Fibroblast of villous mesenchyme (primary cell): Measurements from ENCODE around the gene LDLR. TPM values are rescaled to one million over a fixed set of nuclear protein-coding genes. Genes with fewer than 3 reads are reported as not detected.
A peak's percentile ranks its signal among the peaks of the same experiment; 100 is the strongest.
"Not testable (repeated sequence)": the region's sequence is repeated elsewhere in the genome, so short reads cannot be mapped to it uniquely, and the experiment has no call there.

Experiments used
- DNase-seq: peaks from one replicate; pipeline ENCODE4 v3.0.0-alpha.2; 2010; ENCODE audit warnings: low read depth
- H3K4me3 ChIP-seq: 2 replicates; pipeline ENCODE4 v1.5.1; 2011; ENCODE audit warnings: low read depth, mild to moderate bottlenecking, low read length
- total RNA-seq: library from RNA; depleted of rRNA; stranded (reverse); fragments of >200 nt; gene quantifications from 2 replicates; pipeline ENCODE4 v1.2.3, GENCODE V29; 2012
- TF ChIP-seq, protein P1 (sequence below): IDR thresholded peaks from 2 replicates; pipeline ENCODE4 v1.5.1; 2012; ENCODE audit warnings: low read depth, mild to moderate bottlenecking, low read length; ENCODE audit not compliant: insufficient read depth

The LDLR gene
- total RNA-seq, 1 donor, result 392 TPM

DNA sequence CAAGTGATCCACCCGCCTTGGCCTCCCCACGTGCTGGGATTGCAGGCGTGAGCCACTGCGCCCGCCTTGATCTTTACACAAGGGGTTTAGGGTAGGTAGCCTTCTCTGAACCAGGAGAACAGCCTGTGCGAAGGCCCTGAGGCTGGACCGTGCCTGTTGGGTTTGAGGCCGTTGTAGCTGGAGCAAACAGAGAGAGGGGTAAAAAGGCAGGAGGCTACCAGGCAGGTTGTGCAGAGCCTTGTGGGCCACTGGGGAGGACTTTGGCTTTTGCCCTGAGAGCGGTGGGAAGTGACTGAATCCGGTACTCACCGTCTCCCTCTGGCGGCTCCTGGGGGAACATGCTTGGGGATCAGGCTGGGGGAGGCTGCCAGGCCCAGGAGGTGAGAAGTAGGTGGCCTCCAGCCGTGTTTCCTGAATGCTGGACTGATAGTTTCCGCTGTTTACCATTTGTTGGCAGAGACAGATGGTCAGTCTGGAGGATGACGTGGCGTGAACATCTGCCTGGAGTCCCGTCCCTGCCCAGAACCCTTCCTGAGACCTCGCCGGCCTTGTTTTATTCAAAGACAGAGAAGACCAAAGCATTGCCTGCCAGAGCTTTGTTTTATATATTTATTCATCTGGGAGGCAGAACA lies 41.7 kb downstream of the LDLR start:
- TF ChIP-seq, protein P1, sequence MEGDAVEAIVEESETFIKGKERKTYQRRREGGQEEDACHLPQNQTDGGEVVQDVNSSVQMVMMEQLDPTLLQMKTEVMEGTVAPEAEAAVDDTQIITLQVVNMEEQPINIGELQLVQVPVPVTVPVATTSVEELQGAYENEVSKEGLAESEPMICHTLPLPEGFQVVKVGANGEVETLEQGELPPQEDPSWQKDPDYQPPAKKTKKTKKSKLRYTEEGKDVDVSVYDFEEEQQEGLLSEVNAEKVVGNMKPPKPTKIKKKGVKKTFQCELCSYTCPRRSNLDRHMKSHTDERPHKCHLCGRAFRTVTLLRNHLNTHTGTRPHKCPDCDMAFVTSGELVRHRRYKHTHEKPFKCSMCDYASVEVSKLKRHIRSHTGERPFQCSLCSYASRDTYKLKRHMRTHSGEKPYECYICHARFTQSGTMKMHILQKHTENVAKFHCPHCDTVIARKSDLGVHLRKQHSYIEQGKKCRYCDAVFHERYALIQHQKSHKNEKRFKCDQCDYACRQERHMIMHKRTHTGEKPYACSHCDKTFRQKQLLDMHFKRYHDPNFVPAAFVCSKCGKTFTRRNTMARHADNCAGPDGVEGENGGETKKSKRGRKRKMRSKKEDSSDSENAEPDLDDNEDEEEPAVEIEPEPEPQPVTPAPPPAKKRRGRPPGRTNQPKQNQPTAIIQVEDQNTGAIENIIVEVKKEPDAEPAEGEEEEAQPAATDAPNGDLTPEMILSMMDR, result peak; percentile 92
- no peak overlapping the region for H3K4me3 ChIP-seq
- peak; percentile 77 for DNase-seq

DNA sequence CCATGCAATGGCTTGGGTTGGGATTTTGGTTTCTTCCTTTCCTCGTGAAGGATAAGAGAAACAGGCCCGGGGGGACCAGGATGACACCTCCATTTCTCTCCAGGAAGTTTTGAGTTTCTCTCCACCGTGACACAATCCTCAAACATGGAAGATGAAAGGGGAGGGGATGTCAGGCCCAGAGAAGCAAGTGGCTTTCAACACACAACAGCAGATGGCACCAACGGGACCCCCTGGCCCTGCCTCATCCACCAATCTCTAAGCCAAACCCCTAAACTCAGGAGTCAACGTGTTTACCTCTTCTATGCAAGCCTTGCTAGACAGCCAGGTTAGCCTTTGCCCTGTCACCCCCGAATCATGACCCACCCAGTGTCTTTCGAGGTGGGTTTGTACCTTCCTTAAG lies 42.2 kb downstream of the LDLR start:
- H3K4me3 ChIP-seq, result no peak overlapping the region
- TF ChIP-seq, protein P1, result no peak
- no peak for DNase-seq

DNA sequence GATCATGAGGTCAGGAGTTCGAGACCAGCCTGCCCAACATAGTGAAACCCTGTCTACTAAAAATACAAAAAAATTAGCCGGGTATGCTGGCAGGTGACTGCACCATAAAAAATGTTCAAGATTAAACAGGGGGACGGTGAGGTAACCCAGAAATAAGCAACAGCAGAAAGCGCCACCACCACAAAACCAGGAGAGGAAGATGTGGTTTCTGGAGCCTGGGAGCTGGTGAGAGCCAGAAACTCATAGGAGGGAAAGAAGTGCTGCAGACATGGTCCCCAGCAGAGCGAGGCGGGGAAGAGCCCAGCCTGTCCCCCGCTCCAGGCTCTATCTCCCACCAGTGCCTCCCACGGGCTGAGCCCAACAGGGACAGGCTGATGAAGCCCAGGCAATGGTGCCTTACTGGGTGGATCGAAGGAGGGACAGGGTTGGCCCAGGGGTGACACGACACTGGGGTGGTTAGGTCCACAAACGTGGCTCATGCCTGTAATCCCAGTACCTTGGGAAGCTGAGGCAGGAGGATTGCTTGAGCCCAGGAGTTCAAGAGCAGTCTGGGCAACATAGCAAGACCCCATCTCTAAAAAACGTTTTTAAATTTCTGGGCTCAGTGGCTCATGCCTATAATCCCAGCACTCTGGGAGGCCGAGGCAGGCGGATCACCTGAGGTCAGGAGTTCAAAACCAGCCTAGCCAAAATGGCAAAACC lies 47.3 kb downstream of the LDLR start:
- TF ChIP-seq, protein P1, result no peak
- no peak overlapping the region for H3K4me3 ChIP-seq
- DNase-seq, result no peak

DNA sequence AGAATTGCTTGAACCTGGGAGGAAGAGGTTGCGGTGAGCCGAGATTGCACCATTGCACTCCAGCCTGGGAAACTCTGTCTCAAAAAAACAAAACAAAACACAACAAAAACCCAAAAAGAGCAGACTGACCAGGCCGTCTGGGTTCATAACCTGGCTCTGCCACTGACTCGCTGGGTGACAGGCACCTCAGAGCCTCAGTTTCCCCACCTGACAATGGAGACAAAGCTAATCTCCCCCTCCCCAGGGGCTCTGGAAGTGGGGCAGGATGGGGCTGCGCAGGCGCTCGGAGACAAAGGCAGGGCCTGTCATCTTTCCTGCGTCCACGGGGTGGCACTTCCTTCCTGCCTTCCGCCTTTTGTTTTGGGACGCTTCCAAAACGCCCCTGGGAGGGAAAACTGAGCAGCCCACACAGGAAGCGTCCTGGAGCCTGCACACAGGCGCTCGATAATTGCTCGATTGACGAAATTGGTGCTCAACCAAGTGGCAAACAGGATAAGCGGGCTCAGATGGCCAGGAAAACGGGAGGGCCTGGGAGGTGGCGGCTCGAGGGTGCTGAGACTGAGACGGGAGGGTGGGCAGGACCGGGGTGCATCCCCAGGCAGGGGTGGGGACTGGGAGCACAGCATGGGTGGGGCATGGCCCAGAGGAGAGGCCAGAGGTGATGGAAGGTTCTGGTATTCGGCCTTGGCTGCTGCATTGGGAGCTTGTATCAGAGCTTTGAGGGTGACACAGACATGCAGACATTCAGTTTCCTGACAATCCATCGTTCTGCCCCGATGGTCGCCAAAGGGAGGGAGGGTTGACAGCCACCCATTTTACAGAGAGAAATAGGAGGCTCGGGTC lies 48.5 kb downstream of the LDLR start:
- peak; percentile 95 for DNase-seq
- peak overlapping the region; percentile 25 for H3K4me3 ChIP-seq
- TF ChIP-seq, protein P1, result peak; percentile 88

DNA sequence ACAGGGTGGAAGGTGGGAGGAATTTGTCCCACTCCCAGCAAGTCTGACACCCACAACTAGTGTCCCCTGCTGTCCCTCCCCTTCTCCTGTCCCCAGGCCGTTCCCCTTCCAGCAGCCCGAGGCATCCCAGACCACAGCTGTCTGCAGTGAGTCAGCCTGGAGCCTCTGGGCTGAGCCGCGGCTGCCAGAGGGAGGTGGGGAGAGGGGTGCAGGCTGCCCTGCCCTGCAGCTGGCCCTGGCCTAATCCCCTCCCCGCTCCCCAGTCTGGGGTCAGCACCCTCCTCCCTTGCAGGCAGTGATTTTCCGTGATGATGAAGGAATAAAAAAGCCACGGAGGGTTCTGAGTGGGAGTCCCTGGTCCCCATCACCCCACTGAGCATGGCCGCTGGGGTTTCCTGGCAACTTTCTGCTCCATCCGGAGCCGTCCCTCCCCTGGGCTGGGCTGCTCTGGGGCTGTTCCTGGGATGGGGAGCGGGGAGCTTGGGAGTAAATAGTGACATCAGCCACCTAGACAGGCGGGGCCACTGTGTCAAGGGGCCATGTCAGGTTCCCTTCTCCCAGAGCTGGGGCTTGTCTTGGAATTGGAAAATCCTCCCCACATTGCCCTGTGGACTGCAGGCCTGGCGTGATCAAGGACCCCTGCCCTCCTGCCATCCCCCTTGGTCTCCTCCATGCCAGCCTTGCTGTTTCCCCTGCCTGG lies 49.5 kb downstream of the LDLR start:
- peak; percentile 95 for DNase-seq
- peak overlapping the region; percentile 12 for H3K4me3 ChIP-seq
- TF ChIP-seq, protein P1, result no peak

DNA sequence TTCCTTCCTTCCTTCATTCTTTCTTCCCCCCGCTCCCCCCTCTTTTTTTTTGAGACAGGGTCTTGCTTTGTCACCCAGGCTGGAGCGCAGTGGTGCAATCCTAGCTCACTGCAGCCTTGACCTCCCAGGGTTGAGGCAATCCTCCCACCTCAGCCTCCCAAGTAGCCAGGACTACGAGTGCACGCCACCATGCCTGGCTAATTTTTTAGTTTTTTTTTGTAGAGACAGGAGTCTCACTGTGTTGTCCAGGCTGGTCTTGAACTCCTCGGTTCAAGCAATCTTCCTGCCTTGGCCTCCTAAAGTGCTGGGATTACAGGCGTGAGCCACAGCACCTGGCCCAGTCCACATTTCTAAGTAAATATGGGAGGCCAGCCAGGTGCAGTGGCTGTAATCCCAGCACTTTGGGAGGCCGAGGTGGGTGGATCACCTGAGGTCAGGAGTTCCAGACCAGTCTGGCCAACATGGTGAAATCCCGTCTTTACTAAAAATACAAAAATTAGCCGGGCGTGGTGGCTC lies 50.8 kb downstream of the LDLR start:
- DNase-seq, H3K4me3 ChIP-seq: not testable (repeated sequence)

DNA sequence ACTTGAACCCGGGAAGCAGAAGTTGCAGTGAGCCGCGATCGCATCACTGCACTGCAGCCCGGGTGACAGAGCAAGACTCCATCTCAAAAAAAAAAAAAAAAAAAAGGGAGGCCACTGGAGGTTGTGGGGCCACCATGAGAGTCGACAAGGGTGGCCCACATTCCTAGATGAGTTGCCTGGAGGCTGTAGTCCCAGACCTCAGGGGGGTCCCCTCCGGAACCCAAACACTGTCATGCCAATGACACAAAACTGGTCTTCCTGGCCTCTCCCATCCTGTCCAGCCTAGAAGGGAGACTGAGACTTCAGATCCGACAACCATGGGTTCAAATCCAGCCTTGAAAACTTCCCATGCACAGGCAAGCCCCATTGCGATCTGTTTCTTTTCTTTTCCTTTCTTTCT lies 51.6 kb downstream of the LDLR start:
- DNase-seq, result no peak
- TF ChIP-seq, protein P1, result no peak
- H3K4me3 ChIP-seq, result no peak overlapping the region
